Measurements from ENCODE around the gene GSG1L. TPM values are rescaled to one million over a fixed set of nuclear protein-coding genes. Genes with fewer than 3 reads are reported as not detected.

Gene GSG1L
- total RNA-seq, 1 donor from 2014 or later: not detected

DNA sequence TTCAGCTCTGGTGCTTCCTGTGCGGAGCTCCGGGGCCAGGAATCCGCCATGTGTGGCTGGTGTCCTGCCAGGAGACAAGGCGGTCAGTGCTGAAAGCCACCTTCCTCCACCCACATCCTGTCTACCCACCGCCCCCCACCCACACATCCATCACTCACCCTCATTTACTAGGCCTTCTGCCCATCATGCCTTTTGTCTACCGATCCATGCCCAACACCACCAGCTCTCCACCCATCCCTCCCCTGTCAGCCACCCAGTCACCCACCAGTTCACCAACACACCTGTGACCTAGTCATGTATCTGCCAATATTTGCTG lies 272.2 kb downstream of the GSG1L start:
- no peak for DNase-seq (ENCODE audit: low read depth in 2 of 2)

DNA sequence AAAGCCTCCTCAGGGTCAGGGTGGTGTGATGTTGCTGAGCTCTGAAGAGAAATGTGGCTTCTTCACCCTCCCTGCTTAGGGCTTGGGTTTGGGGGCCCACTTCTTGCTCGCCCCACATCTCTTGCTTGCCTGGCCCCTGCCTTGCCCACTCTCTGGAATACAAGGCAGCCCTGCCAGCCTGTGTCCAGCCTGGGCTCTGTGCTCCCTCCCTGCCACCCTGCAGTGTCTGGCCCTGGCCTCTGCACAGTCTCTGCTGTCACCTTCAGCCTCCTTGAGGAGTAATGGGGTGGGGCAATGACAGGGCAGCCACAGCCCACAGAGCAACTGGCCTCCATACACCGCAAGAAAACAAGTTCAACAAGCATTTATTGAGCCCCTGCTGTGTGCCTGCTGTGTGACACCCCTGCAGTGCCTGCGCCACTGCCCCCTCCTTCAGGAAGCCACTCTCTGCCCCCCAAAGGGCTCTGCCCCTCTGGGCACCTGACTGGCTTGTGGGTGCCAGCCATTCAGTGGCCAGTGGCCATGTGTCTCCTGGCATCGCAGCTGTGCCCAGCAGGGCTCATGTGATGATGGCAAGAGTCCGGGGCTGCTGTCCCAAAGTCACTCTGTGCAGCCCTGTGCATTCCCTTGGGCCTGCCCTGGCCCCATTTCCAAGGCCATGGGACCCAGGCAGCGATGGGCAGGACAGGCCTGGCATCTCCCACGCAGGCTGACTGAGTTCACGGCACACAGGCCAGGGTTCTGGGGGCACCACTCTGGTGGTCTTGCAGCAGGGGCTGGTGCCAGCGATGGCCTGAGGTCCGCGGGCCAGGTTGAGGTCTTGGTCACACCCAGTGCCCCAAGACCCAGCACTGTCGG lies 272.7 kb downstream of the GSG1L start:
- no peak for DNase-seq (ENCODE audit: low read depth in 2 of 2)

DNA sequence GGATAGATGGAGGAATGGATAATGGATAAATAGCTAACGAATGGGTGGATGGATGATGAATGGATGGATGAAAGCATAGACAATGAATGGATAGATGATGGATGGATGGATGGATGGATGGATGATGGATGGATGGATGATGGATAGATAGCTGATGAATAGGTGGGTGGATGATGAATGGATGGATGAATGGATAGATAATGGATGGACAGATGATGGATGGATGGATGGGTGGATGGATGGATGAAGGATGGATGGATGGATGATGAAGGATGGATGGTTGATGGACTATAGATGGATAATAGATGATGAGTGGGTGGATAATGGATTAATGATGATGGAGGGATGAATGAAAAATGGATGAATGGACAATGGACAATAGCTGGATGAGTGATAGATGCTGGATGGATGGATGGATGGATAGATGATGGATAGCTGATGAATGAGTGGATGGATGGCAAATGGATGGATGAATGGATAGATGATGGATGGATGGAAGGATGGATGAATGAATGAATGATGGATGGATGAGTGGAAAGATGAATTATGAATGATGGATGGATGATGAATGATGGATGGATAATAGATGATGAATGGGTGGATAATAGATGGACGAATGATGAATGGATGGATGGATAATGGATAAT lies 273.8 kb downstream of the GSG1L start:
- no peak for DNase-seq (ENCODE audit: low read depth in 2 of 2)

DNA sequence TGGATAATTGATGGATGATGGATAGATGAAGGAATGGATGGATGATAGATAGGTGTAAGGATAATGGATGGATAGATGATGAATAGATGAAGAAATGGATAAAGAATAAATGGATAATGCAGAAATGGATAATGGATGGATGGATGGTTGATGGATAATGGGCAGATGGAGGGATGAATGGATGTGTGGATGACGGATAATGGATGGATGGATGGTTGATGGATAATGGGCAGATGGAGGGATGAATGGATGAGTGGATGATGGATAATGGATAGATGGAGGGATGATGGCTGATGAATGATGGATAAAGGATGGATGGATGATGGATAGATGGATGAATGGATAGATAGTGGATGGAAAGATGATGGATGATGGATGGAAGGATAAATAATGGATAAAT lies 274.4 kb downstream of the GSG1L start:
- no peak for DNase-seq (ENCODE audit: low read depth in 2 of 2)

GRCh38 chr16:27787665-27788064 lies 275.8 kb downstream of the GSG1L start:
- DNase-seq (ENCODE audit: low read depth in 2 of 2): no peak

DNA sequence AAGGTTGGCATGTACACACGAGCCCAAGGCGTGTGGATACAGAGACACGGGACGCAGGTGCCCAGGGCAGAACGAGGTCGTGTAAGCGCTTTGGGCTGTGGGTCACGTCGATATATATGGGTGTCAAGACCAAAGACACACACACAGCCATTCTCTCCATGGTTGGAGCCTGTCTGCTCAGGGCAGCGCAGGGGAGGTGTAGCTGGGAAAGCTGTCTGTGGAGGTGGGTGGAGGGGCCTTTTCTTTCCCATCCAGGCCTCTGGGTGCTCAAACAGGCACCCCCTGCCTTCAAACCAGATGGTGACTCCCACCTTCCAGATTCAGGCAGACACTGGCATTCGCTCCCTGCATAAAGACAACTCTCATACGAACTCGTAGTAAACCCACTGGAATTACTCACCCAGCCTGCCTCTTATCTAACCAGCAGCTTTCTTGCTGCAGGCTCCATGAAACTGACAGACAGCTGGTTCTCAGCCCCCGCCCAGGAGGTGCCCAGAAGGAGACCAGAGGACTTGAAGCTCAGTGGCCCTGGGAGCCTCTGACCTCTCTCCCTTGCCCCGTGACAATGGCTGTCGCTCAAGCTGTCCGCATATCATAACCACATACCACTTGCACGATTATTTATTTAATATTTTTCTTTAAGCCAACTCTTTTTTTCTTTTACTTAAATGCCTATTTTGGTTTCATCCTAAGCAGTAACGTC lies 276.4 kb downstream of the GSG1L start:
- DNase-seq (ENCODE audit: low read depth in 2 of 2): no peak

GRCh38 chr16:27786221-27786922 lies 277.1 kb downstream of the GSG1L start:
- DNase-seq (ENCODE audit: low read depth in 2 of 2): no peak

DNA sequence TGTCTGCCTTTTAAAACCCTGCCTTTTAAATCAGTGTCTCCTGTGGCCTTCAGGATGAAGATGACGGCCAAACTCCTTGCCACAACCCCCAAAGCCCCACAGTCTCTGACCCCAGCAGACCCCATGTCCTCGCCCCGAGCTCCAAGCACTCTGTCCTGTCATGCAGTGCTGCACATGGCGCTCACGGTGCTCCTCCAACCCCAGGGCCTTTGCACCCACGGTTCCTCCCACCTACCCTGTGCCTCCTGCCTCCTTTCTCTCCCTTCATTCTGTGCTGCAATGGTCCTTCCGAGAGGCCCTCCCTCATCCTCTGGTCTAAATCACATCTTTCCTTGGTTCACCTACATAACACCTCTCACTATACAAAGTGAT lies 278.2 kb downstream of the GSG1L start:
- DNase-seq (ENCODE audit: low read depth in 2 of 2): no peak

GRCh38 chr16:27784351-27785306 lies 278.9 kb downstream of the GSG1L start:
- no peak for DNase-seq (ENCODE audit: low read depth in 2 of 2)

DNA sequence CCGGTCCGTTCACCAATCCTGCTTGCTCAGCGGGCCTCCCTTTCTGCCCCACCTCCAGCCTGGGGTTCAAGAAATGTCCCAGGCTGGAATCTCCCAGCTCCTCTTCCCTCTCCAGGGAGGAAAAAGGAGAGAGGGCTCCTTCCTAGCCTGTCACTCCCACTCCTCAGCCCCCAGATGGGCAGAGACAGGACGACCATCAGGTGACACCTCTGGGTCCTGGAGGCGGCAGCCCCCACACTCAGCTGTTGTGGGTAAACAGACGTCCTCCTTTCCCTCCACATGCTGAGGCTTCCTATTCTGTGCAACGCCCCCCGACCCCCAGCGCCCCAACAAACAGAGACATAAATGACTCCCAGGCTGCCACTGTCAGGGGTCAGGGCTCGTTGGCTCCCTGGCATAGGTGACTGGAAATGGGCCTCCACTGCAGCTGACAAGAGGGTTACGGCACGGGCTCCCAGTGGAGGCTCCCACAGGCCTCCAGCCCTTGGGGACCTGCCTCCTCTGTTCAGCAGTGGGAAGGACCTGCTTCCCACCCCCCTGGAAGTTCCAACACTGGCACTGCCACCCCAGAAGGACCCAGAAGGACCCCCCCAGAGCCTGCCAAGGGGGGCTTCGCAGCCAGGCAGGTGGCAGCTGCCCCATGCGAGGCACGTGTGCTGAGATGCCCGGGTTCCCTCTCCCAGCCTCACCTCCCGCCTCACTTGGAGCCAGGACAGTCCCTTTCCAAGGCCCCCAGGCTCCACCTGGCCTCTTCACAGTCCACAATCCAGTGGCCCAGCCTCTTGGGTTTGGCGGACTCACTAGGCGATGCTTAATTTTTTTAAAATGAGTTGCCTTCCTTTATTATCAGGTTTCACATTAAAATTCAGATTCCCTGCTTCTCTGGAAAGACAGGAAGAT lies 281.3 kb downstream of the GSG1L start:
- no peak for DNase-seq (ENCODE audit: low read depth in 2 of 2)

GRCh38 chr16:27781195-27781524 lies 282.4 kb downstream of the GSG1L start:
- DNase-seq (ENCODE audit: low read depth in 2 of 2): no peak

GRCh38 chr16:27780468-27781194 lies 282.9 kb downstream of the GSG1L start:
- DNase-seq (ENCODE audit: low read depth in 2 of 2): no peak

DNA sequence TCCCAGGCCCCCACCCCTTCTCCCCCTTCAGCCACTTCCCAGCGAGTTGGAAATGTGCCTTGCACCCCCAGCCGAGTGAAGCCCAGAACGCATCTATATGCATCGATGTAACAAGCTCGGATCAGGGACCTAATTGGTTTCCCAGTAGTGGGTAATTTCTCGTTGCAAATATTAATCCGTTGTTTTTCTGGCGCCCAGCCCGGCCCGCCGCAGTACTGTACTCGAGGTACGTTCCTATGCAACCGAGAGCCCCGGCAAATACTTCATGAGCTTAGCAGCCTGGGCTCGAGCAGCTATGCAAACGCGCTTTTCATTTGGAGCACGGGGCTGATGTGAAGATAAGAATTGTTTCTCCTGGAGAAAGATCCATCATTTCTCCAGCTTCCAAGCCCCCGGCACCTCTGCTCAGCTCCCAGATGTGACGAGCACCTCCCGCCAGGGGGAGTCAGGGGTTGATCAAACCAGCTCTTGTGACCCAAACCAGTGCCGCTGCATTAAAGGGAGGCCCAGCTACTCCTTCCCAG lies 283.8 kb downstream of the GSG1L start:
- peak in 1 of 2 donors; percentile 9 for DNase-seq (ENCODE audit: low read depth in 2 of 2)

- DNase-seq (ENCODE audit: low read depth in 2 of 2): no peak
Observed at GRCh38 chr16:27778926-27779570, 284.5 kb downstream of the GSG1L start.

- DNase-seq (ENCODE audit: low read depth in 2 of 2): no peak
Observed at GRCh38 chr16:27778171-27778925, 285.2 kb downstream of the GSG1L start.

GRCh38 chr16:27777527-27777926 lies 286.0 kb downstream of the GSG1L start:
- no peak for DNase-seq (ENCODE audit: low read depth in 2 of 2)

DNA sequence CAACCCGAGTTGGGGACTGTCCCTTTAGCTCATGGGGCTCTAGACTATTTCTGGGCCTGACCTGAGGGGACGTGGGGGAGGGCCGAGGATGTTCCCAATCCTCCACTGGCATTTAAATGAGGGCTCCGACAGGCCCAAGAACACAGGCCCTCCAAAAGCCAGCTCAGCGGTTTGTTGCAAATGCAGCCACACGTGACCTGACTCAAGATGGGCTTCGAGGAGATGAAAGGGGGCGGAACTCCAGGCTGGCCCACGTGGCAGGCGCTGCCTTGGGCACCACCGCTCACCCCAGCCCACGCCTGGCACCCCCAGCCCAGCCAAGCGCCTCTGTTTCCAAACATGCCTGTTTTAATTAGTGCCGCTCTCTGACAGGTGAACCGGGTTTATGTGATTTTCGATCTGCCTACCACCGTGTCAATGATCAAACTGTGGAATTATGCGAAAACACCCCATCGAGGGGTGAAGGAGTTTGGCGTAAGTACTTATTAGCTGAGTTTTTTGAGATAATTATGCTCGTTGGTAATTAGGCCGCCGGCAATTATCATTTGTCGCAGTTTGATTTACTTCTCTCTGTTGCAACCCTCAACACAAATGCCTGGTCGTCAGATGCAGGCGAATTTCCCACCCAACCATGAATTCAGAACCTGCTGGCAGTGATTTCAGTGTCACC lies 286.8 kb downstream of the GSG1L start:
- DNase-seq (ENCODE audit: low read depth in 2 of 2): no peak
